Neuronal stem cell (in vitro differentiated cells): ENCODE measurements around the gene POU6F1.

ENCODE experiments used
- DNase-seq: peaks from one replicate; pipeline ENCODE4 v3.0.0-alpha.2; 2013; ENCODE audit warnings: low spot score
- H2AFZ ChIP-seq: one replicate; pipeline ENCODE4 v1.6.1; 2013; ENCODE audit warnings: mild to moderate bottlenecking, low read length, inconsistent platforms
- H2AK5ac ChIP-seq: 2 replicates; pipeline ENCODE4 v1.6.1; 2013; ENCODE audit warnings: low read depth, mild to moderate bottlenecking, inconsistent platforms, low read length, moderate library complexity, mixed read lengths
- H2BK120ac ChIP-seq: 2 replicates; pipeline ENCODE4 v1.6.1; 2013; ENCODE audit warnings: low read depth, mild to moderate bottlenecking, inconsistent platforms, low read length, moderate library complexity, mixed read lengths
- H2BK12ac ChIP-seq: one replicate; pipeline ENCODE4 v1.6.1; 2013; ENCODE audit warnings: low read length, inconsistent platforms
- H2BK15ac ChIP-seq: 2 replicates; pipeline ENCODE4 v1.6.1; 2013; ENCODE audit warnings: mild to moderate bottlenecking, low read length, inconsistent platforms, mixed read lengths
- H2BK5ac ChIP-seq: one replicate; pipeline ENCODE4 v1.6.1; 2013; ENCODE audit warnings: inconsistent platforms, mild to moderate bottlenecking, low read length, moderate library complexity
- H3K14ac ChIP-seq: one replicate; pipeline ENCODE4 v1.6.1; 2013; ENCODE audit warnings: low read length, inconsistent platforms
- H3K18ac ChIP-seq: 2 replicates; pipeline ENCODE4 v1.6.1; 2013; ENCODE audit warnings: low read length, inconsistent platforms
- H3K23ac ChIP-seq: 2 replicates; pipeline ENCODE4 v1.6.1; 2013; ENCODE audit warnings: low read depth, mild to moderate bottlenecking, mixed read lengths, low read length, inconsistent platforms; ENCODE audit not compliant: poor library complexity
- H3K27ac ChIP-seq: replicated peaks from 3 replicates; pipeline ENCODE4 v1.5.1; 2013; ENCODE audit warnings: low read length, inconsistent platforms
- H3K27me3 ChIP-seq, 3 experiments: 2 replicates each; pipeline ENCODE4 v1.6.1; 2013; ENCODE audit warnings: low read length in 3 of 3, mild to moderate bottlenecking in 2 of 3, inconsistent platforms in 1 of 3, low read depth in 1 of 3, mixed read lengths in 1 of 3, moderate library complexity in 1 of 3; ENCODE audit not compliant: control insufficient read depth in 3 of 3, insufficient read depth in 3 of 3
- H3K36me3 ChIP-seq, 2 donors: replicated peaks in 1 of 2; 2 replicates each; pipeline ENCODE4 v1.6.1; 2013; ENCODE audit warnings: low read length in 2 of 2; ENCODE audit not compliant: control insufficient read depth in 2 of 2, insufficient read depth in 2 of 2
- H3K4ac ChIP-seq: 2 replicates; pipeline ENCODE4 v1.6.1; 2013; ENCODE audit warnings: inconsistent platforms, mild to moderate bottlenecking, low read length, moderate library complexity
- H3K4me1 ChIP-seq, 2 donors: 1 replicate in 1 of 2; 2 replicates in 1 of 2; pipeline ENCODE4 v1.6.1; 2013; ENCODE audit warnings: low read length in 2 of 2, low read depth in 1 of 2; ENCODE audit not compliant: control insufficient read depth in 2 of 2, insufficient read depth in 1 of 2
- H3K4me2 ChIP-seq: one replicate; pipeline ENCODE4 v1.6.1; 2013; ENCODE audit warnings: mild to moderate bottlenecking, low read length, inconsistent platforms; ENCODE audit not compliant: insufficient read depth, poor library complexity, severe bottlenecking
- H3K4me3 ChIP-seq, 2 donors: 2 replicates each; pipeline ENCODE4 v1.5.1; 2013; ENCODE audit warnings: low read length in 2 of 2, mild to moderate bottlenecking in 2 of 2, inconsistent platforms in 1 of 2, moderate library complexity in 1 of 2
- H3K79me1 ChIP-seq: one replicate; pipeline ENCODE4 v1.6.1; 2013; ENCODE audit warnings: low read depth, mild to moderate bottlenecking, inconsistent platforms, low read length, moderate library complexity
- H3K9ac ChIP-seq: one replicate; pipeline ENCODE4 v1.6.1; 2013; ENCODE audit warnings: mild to moderate bottlenecking, low read depth, low read length, inconsistent platforms; ENCODE audit not compliant: poor library complexity
- H3K9me3 ChIP-seq, 2 donors: replicated peaks in 1 of 2; 2 replicates each; pipeline versions ENCODE3 to v1.6.1; 2013; ENCODE audit warnings: low read length in 2 of 2, mild to moderate bottlenecking in 2 of 2, inconsistent platforms in 1 of 2, low read depth in 1 of 2, mixed read lengths in 1 of 2, moderate library complexity in 1 of 2; ENCODE audit not compliant: control insufficient read depth in 2 of 2, insufficient read depth in 1 of 2
- H4K8ac ChIP-seq: one replicate; pipeline ENCODE4 v1.6.1; 2013; ENCODE audit warnings: low read depth, mild to moderate bottlenecking, inconsistent platforms, low read length, moderate library complexity
- H4K91ac ChIP-seq: one replicate; pipeline ENCODE4 v1.6.1; 2013; ENCODE audit warnings: low read length, low read depth, mild to moderate bottlenecking, inconsistent platforms; ENCODE audit not compliant: poor library complexity
- WGBS, 2 donors: extraction: QIAGEN DNeasy Blood & Tissue Kit; methylation state at CpG; one replicate each; pipeline ENCODE4 v1.1.7; 2013; ENCODE audit warnings: missing lambda C conversion rate in 2 of 2, mixed read lengths in 1 of 2; ENCODE audit not compliant: insufficient read length in 2 of 2, insufficient replicate concordance in 1 of 2; ENCODE audit errors: extremely low coverage in 2 of 2; 5-methylcytosine and 5-hydroxymethylcytosine counted together

Gene POU6F1

DNA sequence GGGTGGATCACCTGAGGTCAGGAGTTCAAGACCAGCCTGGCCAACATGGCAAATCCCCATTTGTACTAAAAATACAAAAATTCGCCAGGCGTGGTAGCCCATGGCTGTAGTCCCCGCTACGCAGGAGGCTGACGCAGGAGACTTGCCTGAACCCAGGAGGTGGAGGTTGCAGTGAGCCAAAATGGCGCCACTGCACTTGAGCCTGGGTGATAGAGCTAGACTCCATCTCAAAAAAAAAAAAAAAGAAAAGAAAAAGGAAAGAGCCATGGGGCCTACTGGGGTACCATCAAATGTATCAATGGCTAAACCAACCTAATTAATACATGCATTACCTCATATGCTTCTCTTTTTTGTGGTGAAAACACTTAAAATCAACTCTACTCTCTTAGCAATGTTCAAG is 55.6 kb downstream of the POU6F1 start:
- Histone ChIP-seq H3K18ac (no peak overlapping the region), H3K4me1 (no peaks in the 10 kb centered on the region), H3K4me2 (no peak overlapping the region), H3K4ac (no peak overlapping the region), H2BK12ac (no peak overlapping the region), H2AK5ac (no peak overlapping the region), H4K8ac (no peak overlapping the region), H3K14ac (no peak overlapping the region), H3K23ac (no peak overlapping the region), H3K36me3 (no peaks in the 10 kb centered on the region), H3K27ac (no peak overlapping the region), H3K9ac (no peak overlapping the region), H3K9me3 (no peaks in the 10 kb centered on the region), H3K27me3 (no peaks in the 10 kb centered on the region), H2AFZ (no peak overlapping the region), H4K91ac (no peak overlapping the region), H3K79me1 (peaks cover 3% of the 10 kb centered on the region), H2BK5ac (no peak overlapping the region), H2BK15ac (no peak overlapping the region), H2BK120ac (no peak overlapping the region), H3K4me3 (no peak overlapping the region)
- no CpG with 5 or more reads among the region's 6 CpGs for WGBS, 2 donors
- no peak for DNase-seq

DNA sequence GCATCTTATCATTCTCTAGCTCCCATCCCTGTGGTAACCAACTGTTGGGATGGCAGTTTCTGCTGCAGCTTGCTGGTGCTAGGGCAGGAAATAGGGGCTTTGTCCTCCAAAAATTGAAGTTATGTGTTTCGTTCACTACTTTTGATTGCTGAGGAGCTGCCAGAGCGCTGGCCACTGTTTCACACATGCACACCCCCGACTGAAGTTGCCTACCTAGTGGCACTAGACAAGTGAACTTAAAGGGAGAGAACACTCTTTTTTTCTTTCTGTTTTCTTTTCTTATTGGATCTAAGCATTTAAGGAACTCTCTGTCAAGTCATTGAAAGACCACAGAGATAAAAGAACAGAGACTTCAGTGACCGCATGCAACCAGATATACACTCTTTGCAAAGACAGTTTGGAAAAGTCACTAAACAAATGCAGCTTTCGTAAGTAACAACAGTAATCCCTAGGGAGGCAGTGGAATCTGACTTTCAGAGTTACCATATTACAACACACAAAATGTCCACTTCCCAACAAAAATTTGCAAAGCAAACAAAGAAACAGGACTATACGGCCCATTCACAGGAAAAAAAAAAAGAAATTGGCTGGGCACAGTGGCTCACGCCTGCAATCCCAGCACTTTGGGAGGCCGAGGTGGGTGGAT is 56.9 kb downstream of the POU6F1 start:
- no peak overlapping the region for H3K4me3 ChIP-seq
- H3K9me3 ChIP-seq = no peaks in the 10 kb centered on the region

DNA sequence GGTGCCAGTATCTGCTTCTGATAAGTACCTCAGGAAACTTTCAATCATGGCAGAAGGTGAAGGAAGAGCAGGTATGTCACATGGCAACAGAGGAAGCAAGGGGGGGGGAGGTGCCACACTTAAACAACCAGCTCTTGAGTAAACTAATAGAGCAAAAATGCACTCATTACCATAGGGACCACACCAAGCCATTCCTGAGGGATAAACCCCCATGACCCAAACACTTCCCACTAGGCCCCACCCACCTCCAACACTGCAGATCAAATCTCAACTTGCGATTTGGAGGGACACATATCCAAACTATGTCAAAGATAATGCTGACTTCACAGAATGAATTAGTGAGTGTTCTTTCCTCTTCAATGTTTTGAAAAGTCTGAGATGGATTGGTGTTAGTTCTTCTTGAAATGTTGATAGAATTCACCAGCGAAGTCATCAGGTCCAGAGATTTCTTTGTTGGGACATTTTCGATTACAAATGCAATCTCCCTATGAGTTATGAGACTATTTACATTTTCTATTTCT is 61.6 kb downstream of the POU6F1 start:
- H3K14ac ChIP-seq = no peak overlapping the region
- H3K18ac ChIP-seq = no peak overlapping the region
- no peak overlapping the region for H3K27ac ChIP-seq
- no peak overlapping the region for H4K8ac ChIP-seq
- H2BK5ac ChIP-seq = no peak overlapping the region
- H3K4me1 ChIP-seq = no peaks in the 10 kb centered on the region
- no peaks in the 10 kb centered on the region for H3K79me1 ChIP-seq
- no peak overlapping the region for H3K23ac ChIP-seq
- no peak overlapping the region for H3K9ac ChIP-seq
- no peak overlapping the region for H3K4me3 ChIP-seq
- H2BK120ac ChIP-seq = no peak overlapping the region
- no peaks in the 10 kb centered on the region for H3K9me3 ChIP-seq
- no peak for DNase-seq
- no peak overlapping the region for H2AFZ ChIP-seq
- H3K4ac ChIP-seq = no peak overlapping the region
- H3K36me3 ChIP-seq = peaks cover 0 to 3% of the 10 kb centered on the region in 2 donors
- no peaks in the 10 kb centered on the region for H3K27me3 ChIP-seq
- WGBS, 2 donors = no CpG with 5 or more reads among the region's 3 CpGs
- no peak overlapping the region for H2BK12ac ChIP-seq
- no peak overlapping the region for H2AK5ac ChIP-seq
- H2BK15ac ChIP-seq = no peak overlapping the region
- no peak overlapping the region for H4K91ac ChIP-seq
- no peak overlapping the region for H3K4me2 ChIP-seq

More for the DNA sequence above, 56.9 kb downstream of the POU6F1 start:
- Histone ChIP-seq H2BK15ac (no peak overlapping the region), H3K4me1 (no peaks in the 10 kb centered on the region), H3K27ac (no peak overlapping the region), H4K91ac (no peak overlapping the region), H3K4ac (no peak overlapping the region), H3K9ac (no peak overlapping the region), H2BK120ac (no peak overlapping the region), H2AFZ (no peak overlapping the region), H2AK5ac (no peak overlapping the region), H2BK12ac (no peak overlapping the region), H3K18ac (no peak overlapping the region), H4K8ac (no peak overlapping the region), H3K4me2 (no peak overlapping the region), H3K23ac (no peak overlapping the region), H3K79me1 (peaks cover 3% of the 10 kb centered on the region), H3K36me3 (peaks cover 0 to 3% of the 10 kb centered on the region in 2 donors), H2BK5ac (no peak overlapping the region), H3K27me3 (no peaks in the 10 kb centered on the region), H3K14ac (no peak overlapping the region)
- no peak for DNase-seq
- WGBS, 2 donors = no CpG with 5 or more reads among the region's 8 CpGs

DNA sequence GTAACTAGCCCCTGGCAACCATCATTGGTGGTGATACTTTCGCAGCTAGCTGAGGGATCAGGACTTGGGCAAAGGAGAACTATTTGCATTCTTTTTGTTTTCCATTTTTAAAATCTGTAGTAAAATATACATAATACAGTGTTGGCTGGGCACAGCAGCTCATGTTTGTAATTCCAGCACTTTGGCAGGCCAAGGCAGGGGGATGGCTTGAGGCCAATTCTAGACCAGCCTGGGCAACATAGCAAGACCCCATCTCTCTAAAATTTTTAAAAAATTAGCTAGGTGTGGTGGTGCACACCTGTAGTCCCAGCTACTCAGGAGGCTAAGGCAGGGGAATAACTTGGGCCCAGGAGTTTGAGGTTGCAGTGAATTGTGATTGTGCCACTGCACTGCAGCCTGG is 64.9 kb downstream of the POU6F1 start:
- Histone ChIP-seq H3K27ac (no peak overlapping the region), H2BK120ac (no peak overlapping the region), H3K36me3 (peaks cover 0 to 3% of the 10 kb centered on the region in 2 donors), H2AFZ (no peak overlapping the region), H3K4me1 (no peaks in the 10 kb centered on the region), H3K14ac (no peak overlapping the region), H2BK5ac (no peak overlapping the region), H3K23ac (no peak overlapping the region), H3K4ac (no peak overlapping the region), H2BK12ac (no peak overlapping the region), H3K4me2 (no peak overlapping the region), H3K4me3 (no peak overlapping the region), H2AK5ac (no peak overlapping the region), H3K18ac (no peak overlapping the region), H3K9me3 (no peaks in the 10 kb centered on the region), H4K91ac (no peak overlapping the region), H3K79me1 (no peaks in the 10 kb centered on the region), H2BK15ac (no peak overlapping the region), H4K8ac (no peak overlapping the region), H3K9ac (no peak overlapping the region), H3K27me3 (no peaks in the 10 kb centered on the region)
- DNase-seq = no peak
- WGBS, 2 donors = no CpG with 5 or more reads among the region's 1 CpG
